Activated CD8-positive, alpha-beta memory T cell treated with anti-CD3 and anti-CD28 coated beads for 24 hours (primary cell): ENCODE measurements around the gene BLMH.

Experiments used
- DNase-seq: peaks from one replicate; pipeline ENCODE4 v3.0.0-alpha.2; 2020

BLMH gene

GRCh38 chr17:30304778-30305177, 13.0 kb upstream of the BLMH start:
- DNase-seq, result no peak

DNA sequence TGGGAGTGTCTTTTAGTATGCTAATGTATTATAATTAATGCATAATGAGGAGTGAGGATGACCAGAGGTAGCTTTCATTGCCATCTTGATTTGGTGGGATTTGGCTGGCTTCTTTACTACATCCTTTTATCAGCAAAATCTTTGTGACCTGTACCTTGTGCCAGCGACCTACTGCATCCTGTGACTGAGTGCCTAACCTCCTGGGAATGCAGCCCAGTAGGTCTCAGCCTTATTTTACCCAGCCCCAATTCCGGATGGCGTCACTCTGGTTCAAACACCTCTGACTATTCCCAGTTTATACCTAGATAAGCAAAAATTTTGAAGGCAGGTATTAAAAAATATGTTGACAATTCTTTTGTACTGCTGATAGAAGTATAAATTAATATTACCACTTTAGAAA, 10.5 kb upstream of the BLMH start:
- DNase-seq, result no peak

DNA sequence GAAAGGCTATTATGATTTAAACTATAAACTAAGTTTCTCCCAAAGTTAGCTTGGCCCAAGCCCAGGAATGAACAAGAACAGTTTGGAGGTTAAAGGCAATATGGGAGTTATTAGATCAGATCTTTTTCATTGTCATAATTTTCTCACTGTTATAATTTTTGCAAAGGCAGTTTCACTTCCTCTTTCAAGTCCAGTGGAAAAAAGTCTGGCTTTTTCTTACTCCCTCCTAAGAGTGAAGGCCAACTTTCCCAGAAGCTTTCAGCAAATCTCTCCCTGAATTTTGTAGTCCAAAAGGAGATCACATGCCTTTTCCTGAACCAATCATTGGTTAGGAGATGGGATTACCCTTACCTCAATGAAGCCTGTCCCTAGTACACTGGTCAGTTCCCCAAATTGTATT, 9.1 kb upstream of the BLMH start:
- no peak for DNase-seq

- no peak for DNase-seq
Observed at GRCh38 chr17:30299000-30299399, 7.3 kb upstream of the BLMH start.

DNA sequence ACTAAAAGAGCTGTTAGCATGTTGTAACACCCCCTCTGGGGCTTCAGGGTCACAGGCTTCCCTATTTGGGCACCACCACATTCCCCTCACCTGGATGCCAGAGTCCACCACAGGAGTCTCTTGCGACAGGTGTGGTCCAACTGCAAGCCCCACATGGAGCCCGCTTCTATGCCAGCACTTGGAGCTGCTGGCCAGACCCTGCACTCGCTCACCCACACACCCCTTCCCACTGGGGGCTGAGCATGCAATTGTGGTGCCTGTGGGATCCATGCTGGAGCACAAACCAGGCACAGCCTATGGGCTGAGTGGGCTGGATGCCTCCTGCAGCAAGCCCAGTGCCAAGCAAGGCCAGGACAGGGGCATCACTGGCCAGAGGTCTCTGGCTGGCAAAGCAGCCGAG, 6.0 kb upstream of the BLMH start:
- no peak for DNase-seq

DNA sequence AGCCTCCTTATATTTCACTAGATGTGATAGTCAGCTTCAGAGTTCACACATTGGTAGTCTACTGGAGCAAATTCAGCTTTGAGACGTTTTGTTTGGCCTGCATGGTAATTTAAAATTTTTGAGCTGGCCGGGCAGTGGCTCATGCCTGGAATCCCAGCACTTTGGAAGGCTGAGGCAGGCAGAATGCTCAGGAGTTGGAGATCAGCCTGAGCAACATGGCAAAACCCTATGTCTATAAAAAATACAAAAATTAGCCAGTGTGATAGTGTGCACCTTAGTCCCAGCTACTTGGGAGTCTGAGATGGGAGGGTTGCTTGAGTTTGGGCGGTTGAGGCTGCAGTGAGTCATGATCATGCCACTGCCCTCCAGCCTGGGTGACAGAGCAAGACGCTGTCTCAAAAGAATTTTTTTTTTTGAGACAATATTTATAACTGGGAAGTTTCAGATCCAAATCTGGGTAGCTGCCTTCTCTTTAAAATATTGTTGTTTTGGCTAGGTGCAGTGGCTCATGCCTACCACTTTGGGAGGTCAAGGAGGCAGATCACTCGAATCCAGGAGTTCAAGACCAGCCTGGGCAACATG, 4.8 kb upstream of the BLMH start:
- DNase-seq, result no peak

- DNase-seq, result no peak
Observed at GRCh38 chr17:30292286-30292858, 628 bp upstream of the BLMH start.

GRCh38 chr17:30290696-30291542, 825 bp downstream of the BLMH start:
- DNase-seq, result peak; percentile 80

- DNase-seq, result no peak
Observed at GRCh38 chr17:30290077-30290476, 1.7 kb downstream of the BLMH start.

DNA sequence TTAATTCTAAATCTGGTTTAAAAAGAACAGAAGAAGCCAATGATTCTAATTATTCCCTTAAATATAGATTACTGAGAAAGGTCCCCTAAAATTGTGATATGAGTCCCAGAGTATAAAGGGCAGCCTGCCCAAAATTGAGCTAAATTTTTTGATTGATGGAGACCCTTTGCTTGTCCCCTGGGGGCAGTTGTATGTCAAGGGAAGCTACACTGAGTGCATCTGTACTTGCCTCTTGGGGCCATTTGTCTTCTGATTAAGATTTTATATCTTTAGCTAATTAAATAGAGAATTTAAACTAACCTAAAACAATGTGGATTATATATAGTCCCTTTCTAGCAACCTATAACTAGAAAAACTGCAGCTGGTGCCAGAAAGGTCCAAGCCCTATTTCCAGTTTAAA, 12.6 kb downstream of the BLMH start:
- DNase-seq, result no peak

DNA sequence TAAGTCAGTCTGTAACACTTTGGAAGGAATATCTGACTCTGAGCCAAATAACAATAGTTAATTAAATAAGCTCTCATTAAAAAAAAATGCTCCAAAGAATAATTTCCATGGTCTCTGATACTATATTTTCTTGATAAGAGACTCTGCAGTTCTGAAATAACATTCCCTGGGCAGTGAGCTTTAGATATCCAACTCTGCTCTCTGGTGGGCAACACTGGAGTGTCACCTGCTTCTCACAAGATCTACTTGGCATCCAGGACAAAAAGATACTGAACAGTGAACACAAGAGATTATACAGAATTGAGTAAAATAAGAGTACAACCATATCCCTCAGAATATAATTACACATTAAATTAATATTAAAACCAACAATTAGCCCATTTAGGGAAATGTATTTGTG, 13.7 kb downstream of the BLMH start:
- no peak for DNase-seq

GRCh38 chr17:30275911-30276310, 15.8 kb downstream of the BLMH start:
- no peak for DNase-seq

- DNase-seq, result no peak
Observed at GRCh38 chr17:30274887-30275286, 16.9 kb downstream of the BLMH start.

DNA sequence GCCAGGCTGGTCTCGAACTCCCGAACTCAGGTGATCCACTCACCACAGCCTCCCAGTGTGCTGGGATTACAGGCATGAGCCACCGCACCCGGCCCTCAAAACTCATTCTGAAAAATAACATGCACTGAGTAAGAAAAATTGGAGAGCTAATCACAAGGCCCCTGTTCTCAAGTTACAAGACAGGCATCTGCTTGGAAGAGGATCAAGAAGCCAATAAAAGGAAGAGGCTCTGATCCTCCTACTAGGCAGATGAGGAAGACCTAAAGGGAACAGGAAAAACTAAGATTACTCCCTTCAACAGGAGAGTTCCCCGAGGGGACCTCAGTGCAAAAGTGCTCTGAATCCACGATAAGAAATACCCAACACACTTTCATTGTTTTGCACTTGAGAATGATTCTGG, 18.4 kb downstream of the BLMH start:
- DNase-seq, result no peak

- no peak for DNase-seq
Observed at GRCh38 chr17:30271102-30271501, 20.6 kb downstream of the BLMH start.

DNA sequence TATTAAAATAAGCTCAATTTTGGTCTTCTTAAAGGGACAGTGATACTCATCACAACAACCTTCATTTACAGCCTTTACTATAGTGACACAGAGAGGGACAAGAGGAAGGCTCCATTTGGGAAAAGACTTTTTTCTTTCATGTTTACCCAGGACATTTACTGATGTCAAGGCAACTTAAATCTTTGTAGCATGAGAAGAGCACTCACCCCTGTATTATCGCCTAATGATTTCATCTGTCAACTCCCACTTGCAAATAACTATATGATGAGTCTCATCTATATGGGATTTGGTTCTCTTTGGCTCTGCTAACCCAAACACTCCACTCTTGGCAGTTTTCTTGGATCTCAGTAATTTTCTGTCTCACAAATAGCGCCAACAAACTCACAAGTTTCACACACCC, 24.1 kb downstream of the BLMH start:
- no peak for DNase-seq

GRCh38 chr17:30263552-30264333, 28.0 kb downstream of the BLMH start:
- no peak for DNase-seq

GRCh38 chr17:30256756-30257506, 34.8 kb downstream of the BLMH start:
- no peak for DNase-seq

GRCh38 chr17:30254150-30254549, 37.6 kb downstream of the BLMH start:
- no peak for DNase-seq

- no peak for DNase-seq
Observed at GRCh38 chr17:30253312-30253711, 38.4 kb downstream of the BLMH start.

DNA sequence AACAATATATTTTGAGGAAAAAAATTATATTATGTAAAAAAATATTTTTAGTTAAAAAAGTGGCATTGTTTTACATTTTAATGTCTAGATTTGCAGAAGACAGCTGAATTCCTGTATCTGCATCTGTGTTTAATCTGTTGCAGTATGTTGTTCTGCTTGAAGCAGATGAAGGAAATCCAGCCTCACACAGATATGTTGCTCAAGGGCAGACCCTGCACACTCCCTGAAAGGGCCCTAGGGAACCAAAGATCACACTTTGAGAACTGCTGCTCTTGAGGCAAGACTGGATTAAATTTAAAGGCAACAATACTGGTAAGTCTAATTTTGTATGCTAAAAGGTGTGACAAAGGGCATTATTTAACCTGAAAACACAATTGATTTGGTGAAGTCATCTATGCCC, 39.8 kb downstream of the BLMH start:
- no peak for DNase-seq

DNA sequence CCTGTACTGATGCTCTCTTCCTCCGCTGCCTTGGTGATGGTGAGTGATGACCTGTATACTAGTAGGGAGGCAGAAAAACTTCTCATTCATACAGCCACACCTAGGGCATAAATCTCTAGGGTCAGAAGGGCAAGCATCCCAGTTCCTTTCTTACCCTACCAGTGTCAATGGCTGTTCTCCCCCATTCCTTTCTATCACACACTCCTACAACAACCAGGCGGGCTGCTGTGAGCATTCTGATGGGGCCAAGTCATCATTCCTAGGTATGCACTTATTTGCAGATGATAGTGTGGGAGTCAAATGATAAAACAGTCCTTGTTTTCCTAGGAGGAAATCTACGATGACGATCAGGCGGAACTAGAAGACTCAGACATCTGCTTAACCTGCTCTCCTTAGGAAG, 42.3 kb downstream of the BLMH start:
- DNase-seq, result no peak

- DNase-seq, result no peak
Observed at GRCh38 chr17:30248786-30249185, 43.0 kb downstream of the BLMH start.
